BLaER1 (cell line): ENCODE measurements around the gene CTSF.
"Not testable (repeated sequence)": the region's sequence is repeated elsewhere in the genome, so short reads cannot be mapped to it uniquely, and the experiment has no call there.

Experiments used
- H3K27ac ChIP-seq: shearing (Covaris generic); formaldehyde crosslinking; 2 replicates; pipeline ENCODE4 v1.8.1; 2022
- H3K27me3 ChIP-seq: shearing (Covaris generic); formaldehyde crosslinking; 2 replicates; pipeline ENCODE4 v1.8.1; 2022
- H3K36me3 ChIP-seq: shearing (Covaris generic); formaldehyde crosslinking; 2 replicates; pipeline ENCODE4 v1.8.1; 2022
- H3K4me1 ChIP-seq: shearing (Covaris generic); formaldehyde crosslinking; 2 replicates; pipeline ENCODE4 v1.8.1; 2022
- H3K4me2 ChIP-seq: shearing (Covaris generic); formaldehyde crosslinking; 2 replicates; pipeline ENCODE4 v1.8.1; 2022
- H3K4me3 ChIP-seq: shearing (Covaris generic); formaldehyde crosslinking; 2 replicates; pipeline ENCODE4 v1.8.1; 2022
- H3K9ac ChIP-seq: shearing (Covaris generic); formaldehyde crosslinking; 2 replicates; pipeline ENCODE4 v1.8.1; 2022
- H3K9me3 ChIP-seq: shearing (Covaris generic); formaldehyde crosslinking; 2 replicates; pipeline ENCODE4 v1.8.1; 2022
- H4K20me1 ChIP-seq: shearing (Covaris generic); formaldehyde crosslinking; 2 replicates; pipeline ENCODE4 v1.8.1; 2022
- Cebpa-rat ChIP-seq: shearing (Covaris generic); IDR thresholded peaks from 2 replicates; pipeline ENCODE4 v1.8.1; 2022

The CTSF gene

GRCh38 chr11:66542362-66542761 lies 26.0 kb downstream of the CTSF start:
- Histone ChIP-seq H3K36me3 (peaks cover 60% of the 10 kb centered on the region), H4K20me1 (peaks cover 5% of the 10 kb centered on the region; the same call in 1 of the 2 replicates), H3K4me1 (peaks cover 39% of the 10 kb centered on the region), H3K9me3 (no peaks in the 10 kb centered on the region), H3K27ac (peak overlapping the region; percentile 95), H3K27me3 (no peaks in the 10 kb centered on the region), H3K9ac (peak overlapping the region; percentile 96; the same call in 1 of the 2 replicates), H3K4me3 (no peak overlapping the region), H3K4me2 (no peak overlapping the region)
- no peak for TF ChIP-seq Cebpa-rat

- Histone ChIP-seq H3K27ac (peak overlapping the region; percentile 95), H3K9ac (0 out of 2 replicates have a peak overlapping the region, but pooled peaks have one; percentile 19)
- no peak for TF ChIP-seq Cebpa-rat
These were observed 26.5 kb downstream of the CTSF start for GRCh38 chr11:66541892-66542291.

GRCh38 chr11:66540598-66540997 lies 27.8 kb downstream of the CTSF start:
- not testable (repeated sequence) for H4K20me1 ChIP-seq, H3K4me3 ChIP-seq, H3K9me3 ChIP-seq, H3K27me3 ChIP-seq, H3K9ac ChIP-seq, H3K27ac ChIP-seq, H3K4me2 ChIP-seq
- Histone ChIP-seq H3K4me1 (peaks cover 27% of the 10 kb centered on the region), H3K36me3 (peaks cover 78% of the 10 kb centered on the region)

More at GRCh38 chr11:66541892-66542291, 26.5 kb downstream of the CTSF start:
- Histone ChIP-seq H3K27me3 (no peaks in the 10 kb centered on the region), H3K4me1 (peaks cover 34% of the 10 kb centered on the region), H3K4me2 (no peak overlapping the region), H4K20me1 (peaks cover 5% of the 10 kb centered on the region; the same call in 1 of the 2 replicates), H3K36me3 (peaks cover 65% of the 10 kb centered on the region), H3K9me3 (no peaks in the 10 kb centered on the region), H3K4me3 (no peak overlapping the region)

- no peak for TF ChIP-seq Cebpa-rat
- no peaks in the 10 kb centered on the region for H3K27me3 ChIP-seq
- no peaks in the 10 kb centered on the region for H3K9me3 ChIP-seq
- no peak overlapping the region for H3K9ac ChIP-seq
- no peak overlapping the region for H3K27ac ChIP-seq
- H4K20me1 ChIP-seq = peaks cover 5% of the 10 kb centered on the region; the same call in 1 of the 2 replicates
- H3K36me3 ChIP-seq = peaks cover 85% of the 10 kb centered on the region
- no peak overlapping the region for H3K4me2 ChIP-seq
- H3K4me1 ChIP-seq = peaks cover 22% of the 10 kb centered on the region
- H3K4me3 ChIP-seq = no peak overlapping the region
These were observed 28.6 kb downstream of the CTSF start for GRCh38 chr11:66539870-66540213.

GRCh38 chr11:66539170-66539869 lies 29.1 kb downstream of the CTSF start:
- Histone ChIP-seq H3K4me1 (peaks cover 17% of the 10 kb centered on the region), H3K4me3 (no peak overlapping the region), H3K9ac (no peak overlapping the region), H3K27ac (no peak overlapping the region), H4K20me1 (peaks cover 5% of the 10 kb centered on the region; the same call in 1 of the 2 replicates), H3K4me2 (no peak overlapping the region), H3K36me3 (peaks cover 89% of the 10 kb centered on the region), H3K9me3 (no peaks in the 10 kb centered on the region), H3K27me3 (no peaks in the 10 kb centered on the region)
- TF ChIP-seq Cebpa-rat = no peak

- no peaks in the 10 kb centered on the region; the same call in 1 of the 2 replicates for H4K20me1 ChIP-seq
- H3K9me3 ChIP-seq = no peaks in the 10 kb centered on the region
- no peak overlapping the region for H3K27ac ChIP-seq
- H3K27me3 ChIP-seq = no peaks in the 10 kb centered on the region
- H3K4me1 ChIP-seq = no peaks in the 10 kb centered on the region
- no peak overlapping the region for H3K9ac ChIP-seq
- H3K4me2 ChIP-seq = no peak overlapping the region
- no peak for TF ChIP-seq Cebpa-rat
- peaks cover 75% of the 10 kb centered on the region for H3K36me3 ChIP-seq
- no peak overlapping the region for H3K4me3 ChIP-seq
These were observed 35.6 kb downstream of the CTSF start for GRCh38 chr11:66532784-66533183.

- peaks cover 72% of the 10 kb centered on the region for H3K36me3 ChIP-seq
- no peak overlapping the region for H3K27ac ChIP-seq
- no peaks in the 10 kb centered on the region for H3K4me1 ChIP-seq
- no peak overlapping the region for H3K4me3 ChIP-seq
- H3K27me3 ChIP-seq = no peaks in the 10 kb centered on the region
- H3K4me2 ChIP-seq = no peak overlapping the region
- no peak for TF ChIP-seq Cebpa-rat
- no peak overlapping the region for H3K9ac ChIP-seq
- H3K9me3 ChIP-seq = no peaks in the 10 kb centered on the region
- no peaks in the 10 kb centered on the region; the same call in 1 of the 2 replicates for H4K20me1 ChIP-seq
These were observed 36.6 kb downstream of the CTSF start for GRCh38 chr11:66531841-66532240.

- Histone ChIP-seq H3K36me3 (peaks cover 72% of the 10 kb centered on the region), H3K4me3 (no peak overlapping the region), H3K27me3 (no peaks in the 10 kb centered on the region), H3K9me3 (no peaks in the 10 kb centered on the region), H3K4me1 (no peaks in the 10 kb centered on the region), H3K4me2 (no peak overlapping the region), H4K20me1 (no peaks in the 10 kb centered on the region; the same call in 1 of the 2 replicates), H3K27ac (no peak overlapping the region), H3K9ac (no peak overlapping the region)
- TF ChIP-seq Cebpa-rat = no peak
These were observed 37.3 kb downstream of the CTSF start for GRCh38 chr11:66530927-66531709.

- peaks cover 62% of the 10 kb centered on the region; the same call in 1 of the 2 replicates for H3K36me3 ChIP-seq
- no peak overlapping the region for H3K4me3 ChIP-seq
These were observed 38.8 kb downstream of the CTSF start for GRCh38 chr11:66529655-66530054.

GRCh38 chr11:66529069-66529468 lies 39.3 kb downstream of the CTSF start:
- Histone ChIP-seq H3K4me1 (no peaks in the 10 kb centered on the region), H3K27me3 (no peaks in the 10 kb centered on the region), H3K9ac (no peak overlapping the region), H4K20me1 (no peaks in the 10 kb centered on the region; the same call in 1 of the 2 replicates), H3K9me3 (no peaks in the 10 kb centered on the region), H3K36me3 (peaks cover 67% of the 10 kb centered on the region), H3K4me3 (no peak overlapping the region), H3K4me2 (no peak overlapping the region), H3K27ac (no peak overlapping the region)
- TF ChIP-seq Cebpa-rat = no peak

More at GRCh38 chr11:66529655-66530054, 38.8 kb downstream of the CTSF start:
- H3K4me1 ChIP-seq = no peaks in the 10 kb centered on the region
- no peak for TF ChIP-seq Cebpa-rat
- no peak overlapping the region for H3K4me2 ChIP-seq
- no peaks in the 10 kb centered on the region for H3K27me3 ChIP-seq
- no peak overlapping the region for H3K27ac ChIP-seq
- no peaks in the 10 kb centered on the region for H3K9me3 ChIP-seq
- H4K20me1 ChIP-seq = no peaks in the 10 kb centered on the region; the same call in 1 of the 2 replicates
- no peak overlapping the region for H3K9ac ChIP-seq
